GM12874 (cell line): ENCODE data around the gene SCN8A.

ENCODE experiments used
- CTCF ChIP-seq: IDR thresholded peaks from 2 replicates; pipeline ENCODE4 v1.5.1; 2011; ENCODE audit warnings: low read depth, mild to moderate bottlenecking, control low read depth, low read length, moderate library complexity; ENCODE audit not compliant: insufficient read depth

Gene SCN8A

GRCh38 chr12:51832354-51833107 lies 241.5 kb downstream of the SCN8A start:
- TF ChIP-seq CTCF, result no peak

GRCh38 chr12:51833448-51834227 lies 242.6 kb downstream of the SCN8A start:
- no peak for TF ChIP-seq CTCF

GRCh38 chr12:51834411-51834810 lies 243.4 kb downstream of the SCN8A start:
- TF ChIP-seq CTCF, result no peak

- no peak for TF ChIP-seq CTCF
These were observed 245.2 kb downstream of the SCN8A start for GRCh38 chr12:51836041-51836826.

- TF ChIP-seq CTCF, result no peak
These were observed 245.8 kb downstream of the SCN8A start for GRCh38 chr12:51836827-51837173.

GRCh38 chr12:51837286-51837685 lies 246.3 kb downstream of the SCN8A start:
- TF ChIP-seq CTCF, result no peak

- no peak for TF ChIP-seq CTCF
These were observed 247.0 kb downstream of the SCN8A start for GRCh38 chr12:51838036-51838435.
